Activated CD4-positive, CD25-positive, alpha-beta regulatory T cell treated with anti-CD3 and anti-CD28 coated beads, Interleukin-2, amount 50 U/mL, for 24 hours (primary cell): ENCODE measurements around the gene MESP1.
A peak's percentile ranks its signal among the peaks of the same experiment; 100 is the strongest.

Experiments used
- ATAC-seq, 2 donors: fragments of 150-1000 bp; cut with Tn5 transposase; one replicate each; pipeline ENCODE4 v1.10.0; 2021; ENCODE audit warnings: mild to moderate bottlenecking in 1 of 2, moderate library complexity in 1 of 2

MESP1 gene

DNA sequence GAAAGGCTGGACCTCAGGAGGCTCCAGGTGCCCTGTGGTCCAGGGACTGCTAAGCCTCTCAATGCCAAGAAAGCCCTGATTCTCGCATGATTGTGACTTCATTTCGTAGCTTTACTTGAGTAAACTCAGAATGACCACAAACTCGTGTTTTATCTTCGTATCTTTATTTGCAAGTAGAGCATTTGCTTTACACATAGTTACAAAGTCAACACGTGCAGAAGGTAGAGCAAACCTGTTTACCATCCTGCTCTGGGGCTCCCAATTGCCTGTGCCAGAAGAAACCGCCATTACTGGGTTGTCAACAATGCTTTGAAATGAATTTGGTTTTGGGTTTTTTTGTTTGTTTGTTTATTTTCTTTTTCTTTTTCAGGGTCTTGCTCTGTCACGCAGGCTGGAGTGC, 5.8 kb upstream of the MESP1 start:
- ATAC-seq = no peak

DNA sequence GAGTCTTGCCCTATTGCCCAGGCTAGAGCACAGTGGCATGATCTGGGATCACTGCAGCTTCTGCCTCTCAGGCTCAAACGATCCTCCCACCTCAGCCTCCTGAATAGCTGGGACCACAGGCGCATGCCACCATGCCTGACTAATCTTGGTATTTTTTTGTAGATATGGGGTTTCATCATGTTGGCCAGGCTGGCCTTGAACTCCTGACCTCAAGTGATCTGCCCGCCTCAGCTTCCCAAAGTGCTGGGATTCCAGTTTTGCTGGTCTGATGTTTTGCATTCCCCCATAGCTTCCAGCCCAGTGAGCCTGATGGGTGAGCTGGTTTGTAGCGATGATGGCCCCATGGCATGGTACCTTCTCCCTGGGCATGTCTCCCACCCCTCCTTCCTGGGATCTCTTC, 4.7 kb upstream of the MESP1 start:
- no peak for ATAC-seq

DNA sequence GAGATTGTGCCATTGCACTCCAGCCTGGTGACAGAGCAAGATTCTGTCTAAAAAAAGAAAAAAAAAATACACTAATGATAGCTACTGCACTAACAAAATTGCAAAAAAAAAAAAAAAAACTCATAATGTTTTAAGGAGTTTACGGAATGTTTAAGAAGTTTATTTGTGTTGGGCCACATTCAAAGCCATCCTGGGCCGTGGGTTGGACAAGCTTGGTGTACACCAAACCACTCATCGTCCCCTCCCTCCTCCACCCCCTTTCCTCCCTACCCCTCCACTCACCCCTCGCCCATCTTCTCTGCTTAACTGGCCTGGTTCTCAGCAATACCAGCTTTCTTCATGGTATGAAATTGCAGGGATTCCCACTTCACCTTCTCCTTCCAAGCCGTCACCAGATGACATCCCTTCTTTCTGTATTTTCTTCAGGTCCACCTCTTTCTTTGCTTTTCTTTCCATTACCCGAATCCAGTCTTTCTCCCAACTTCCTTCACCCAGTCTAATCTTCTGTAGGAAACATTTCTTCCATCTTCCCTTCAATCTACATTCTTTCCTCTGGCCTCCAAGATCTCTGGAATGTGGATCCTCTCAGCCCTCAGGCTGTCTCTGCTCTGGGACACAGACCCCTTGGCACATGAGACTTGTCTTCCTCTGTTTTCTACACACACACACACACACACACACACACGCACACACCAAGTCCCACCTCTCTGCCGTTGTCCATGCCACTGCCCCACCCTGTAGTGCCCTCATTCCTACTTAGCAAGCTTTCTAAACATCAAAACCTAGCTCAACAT, 3.5 kb upstream of the MESP1 start:
- no peak for ATAC-seq

DNA sequence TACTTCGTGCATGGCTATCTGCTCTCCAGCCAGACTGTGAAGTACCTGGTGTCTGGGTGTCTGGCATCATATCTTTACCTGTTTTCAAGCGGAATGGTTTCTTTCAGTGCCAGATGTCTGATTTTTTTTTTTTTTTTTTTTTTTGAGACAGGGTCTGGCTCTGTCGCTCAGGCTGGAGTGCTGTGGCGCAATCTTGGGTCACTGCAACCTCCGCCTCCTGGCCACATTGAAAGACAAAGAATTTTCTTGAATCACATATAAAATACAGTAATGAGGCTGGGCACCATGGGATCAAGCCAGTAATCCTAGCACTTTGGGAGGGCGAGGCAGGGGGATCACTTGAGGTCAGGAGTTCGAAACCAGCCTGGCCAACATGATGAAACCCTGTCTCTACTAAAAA, 2.8 kb upstream of the MESP1 start:
- ATAC-seq = no peak

DNA sequence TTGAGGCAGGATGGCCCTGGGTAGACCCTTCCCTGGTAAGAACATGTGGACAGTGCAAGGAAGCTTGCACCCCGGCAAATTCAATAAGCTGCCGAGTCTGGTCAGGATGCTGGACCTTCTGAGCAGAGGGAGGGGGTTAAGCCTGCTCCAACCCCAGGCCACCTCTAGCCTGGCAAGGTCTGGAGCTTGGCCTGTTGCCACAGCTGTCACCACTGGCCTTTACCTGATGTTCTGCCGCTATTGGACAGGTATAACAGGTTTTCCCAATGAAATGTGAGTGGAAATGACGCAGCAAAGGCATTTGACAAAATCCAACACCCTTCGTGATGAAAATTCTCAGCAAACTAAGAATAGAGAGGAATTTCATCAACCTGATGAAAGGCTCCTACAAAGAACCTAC, 699 bp upstream of the MESP1 start:
- no peak for ATAC-seq

DNA sequence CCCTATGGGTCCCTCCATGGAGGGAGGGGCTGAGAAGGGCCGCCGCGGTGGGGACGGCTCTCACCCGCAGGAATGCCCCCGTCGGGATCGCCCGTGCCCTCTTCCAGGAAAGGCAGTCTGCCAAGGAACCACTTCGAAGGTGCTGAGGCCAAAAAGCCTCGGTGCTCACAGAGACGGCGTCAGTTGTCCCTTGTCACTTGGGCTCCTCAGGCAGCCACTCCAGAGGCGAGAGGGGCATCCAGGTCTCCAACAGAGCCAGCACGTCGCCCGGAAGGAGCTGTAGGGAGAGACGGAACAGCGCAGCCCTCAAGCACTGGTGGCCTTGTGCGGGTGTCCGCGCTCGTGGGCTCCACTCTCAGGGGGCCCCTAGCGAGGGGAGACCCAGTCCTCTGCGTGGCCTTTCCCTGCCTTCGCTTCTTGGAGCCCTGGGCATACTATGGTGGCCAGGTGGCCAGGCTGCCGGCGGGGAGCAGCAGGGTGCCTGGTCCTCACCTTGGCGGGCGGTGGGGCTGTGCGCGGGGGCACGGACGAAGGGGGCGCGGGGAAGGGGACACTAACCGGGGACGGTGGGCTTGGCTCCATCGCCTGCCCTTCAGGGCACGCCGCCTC, 994 bp downstream of the MESP1 start:
- ATAC-seq = peak; percentile 2

DNA sequence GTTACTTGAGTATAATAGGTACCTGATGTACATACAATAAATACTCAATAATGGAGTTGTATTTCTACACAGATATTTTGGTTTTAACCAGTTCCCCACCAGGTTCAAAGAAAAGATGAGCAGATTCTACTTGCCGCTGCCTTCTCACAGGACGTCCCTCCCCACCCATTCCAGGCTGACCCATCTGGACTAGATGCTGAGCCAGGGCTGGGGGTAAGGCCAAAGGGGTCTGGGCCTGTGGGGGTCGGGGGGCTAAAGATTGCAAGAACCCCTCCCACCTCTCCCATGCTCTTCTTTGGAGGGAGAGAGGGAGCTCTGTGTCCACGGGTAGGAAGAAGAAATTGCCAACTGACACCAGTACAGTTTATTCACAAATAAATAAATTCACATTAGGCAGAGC, 1.5 kb downstream of the MESP1 start:
- ATAC-seq = no peak

DNA sequence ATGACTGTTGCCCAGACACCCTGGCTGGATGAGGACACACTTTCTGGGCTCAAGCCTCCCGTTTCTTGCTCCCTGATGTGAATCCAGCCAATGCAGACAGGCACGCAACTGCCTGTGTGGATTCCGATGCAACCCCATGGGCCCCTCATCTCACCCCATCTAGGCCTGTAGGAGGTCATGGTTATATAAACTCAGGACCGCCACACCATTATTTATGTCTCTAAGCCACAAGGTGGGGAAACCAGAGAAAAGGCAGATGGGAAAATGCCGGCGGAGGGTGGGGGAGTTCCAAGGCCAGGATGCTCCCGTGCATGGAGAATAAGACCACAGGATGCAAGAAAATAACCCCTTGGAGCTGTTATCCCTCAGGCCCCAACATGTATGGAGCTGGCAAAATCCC, 2.0 kb downstream of the MESP1 start:
- ATAC-seq = no peak

DNA sequence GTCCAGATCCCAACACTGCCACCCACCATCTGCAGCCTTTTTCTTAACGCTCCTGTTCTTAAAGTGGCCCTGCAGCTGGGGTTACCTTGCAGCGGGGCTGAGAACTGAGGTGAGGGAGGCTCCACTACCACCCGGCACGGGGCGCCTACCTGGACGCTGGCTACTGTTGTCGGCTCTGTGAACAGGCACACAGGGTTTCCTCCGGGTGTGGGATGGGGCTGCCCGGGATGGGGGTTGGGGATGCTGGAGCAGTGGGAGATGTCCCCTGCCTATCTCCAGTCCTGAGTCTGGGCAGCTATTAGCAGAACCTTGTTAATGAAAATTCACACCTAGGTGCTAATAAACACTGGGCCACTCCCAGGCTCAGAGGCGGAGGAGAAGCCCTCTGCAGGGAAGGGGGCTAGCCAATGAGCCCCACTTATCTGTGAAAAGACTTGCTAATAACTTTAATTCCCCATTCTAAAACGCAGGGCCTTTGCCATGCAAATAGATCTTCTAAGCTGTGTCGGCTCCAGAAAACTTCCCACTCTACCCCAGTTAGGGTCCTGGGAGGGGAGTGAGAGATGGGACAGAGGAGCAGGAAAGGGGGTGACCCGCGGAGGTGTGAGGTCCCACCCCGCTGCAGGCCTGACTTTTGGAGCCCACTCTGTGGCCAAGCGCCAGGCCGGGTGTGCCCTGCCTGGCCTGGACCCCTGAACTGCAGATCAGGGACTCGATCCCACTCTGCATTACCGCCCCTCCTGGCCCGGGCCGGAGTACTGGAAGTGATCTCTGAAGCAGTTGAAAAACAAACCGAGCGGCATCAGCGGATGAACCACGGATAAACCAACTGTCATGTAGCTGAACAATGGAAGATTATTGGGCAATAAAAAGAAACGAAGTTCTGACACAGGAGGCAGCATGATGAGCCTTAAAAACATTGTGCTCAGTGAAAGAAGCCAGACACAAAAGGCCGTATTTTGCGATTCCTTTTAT, 3.1 kb downstream of the MESP1 start:
- ATAC-seq = no peak

DNA sequence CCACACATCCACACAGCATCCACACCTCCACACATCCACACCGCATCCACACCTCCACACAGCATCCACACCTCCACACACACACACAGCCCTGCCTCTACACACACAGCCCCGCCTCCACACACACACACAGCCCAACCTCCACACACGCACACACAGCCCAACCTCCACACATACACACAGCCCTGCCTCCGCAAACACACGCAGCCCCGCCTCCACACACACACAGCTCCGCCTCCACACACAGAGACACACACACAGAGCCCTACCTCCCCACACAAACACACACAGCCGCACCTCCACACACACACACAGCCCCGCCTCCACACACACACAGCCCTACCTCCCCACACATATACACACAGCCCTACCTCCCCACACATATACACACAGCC, 4.7 kb downstream of the MESP1 start:
- ATAC-seq = no peak

DNA sequence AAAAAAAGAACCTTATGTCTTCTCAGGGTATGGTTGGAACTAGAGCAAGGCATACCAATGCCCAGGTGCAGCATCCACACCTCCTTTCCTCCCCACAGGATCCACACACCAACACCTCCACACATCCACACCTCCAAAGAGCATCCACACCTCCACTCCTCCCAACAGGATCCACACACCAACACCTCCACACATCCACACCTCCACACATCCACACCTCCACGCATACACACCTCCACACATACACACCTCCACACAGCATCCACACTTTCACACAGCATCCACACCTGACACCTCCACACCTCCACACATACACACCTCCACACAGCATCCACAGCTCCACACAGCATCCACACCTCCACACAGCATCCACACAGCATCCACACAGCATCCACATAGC, 5.3 kb downstream of the MESP1 start:
- ATAC-seq = no peak

DNA sequence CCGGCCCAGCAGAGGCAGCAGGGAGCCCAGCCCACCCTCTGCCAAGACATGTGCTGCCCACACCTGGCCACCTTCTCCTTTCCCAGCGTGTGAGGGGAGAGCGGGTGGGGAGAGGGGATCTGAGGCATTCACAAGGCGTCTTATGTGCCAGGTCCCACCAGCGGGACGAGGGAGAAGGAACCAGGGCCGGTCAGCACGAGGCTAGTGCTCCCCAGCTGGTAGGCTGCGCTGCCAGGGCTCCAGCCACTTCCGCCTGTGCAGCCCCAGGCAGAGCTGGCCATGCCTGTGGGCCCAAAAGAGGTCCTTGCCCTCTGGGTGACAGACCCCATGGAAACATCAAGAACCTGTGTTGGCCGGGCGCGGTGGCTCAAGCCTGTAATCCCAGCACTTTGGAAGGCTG, 5.9 kb downstream of the MESP1 start:
- ATAC-seq = no peak

DNA sequence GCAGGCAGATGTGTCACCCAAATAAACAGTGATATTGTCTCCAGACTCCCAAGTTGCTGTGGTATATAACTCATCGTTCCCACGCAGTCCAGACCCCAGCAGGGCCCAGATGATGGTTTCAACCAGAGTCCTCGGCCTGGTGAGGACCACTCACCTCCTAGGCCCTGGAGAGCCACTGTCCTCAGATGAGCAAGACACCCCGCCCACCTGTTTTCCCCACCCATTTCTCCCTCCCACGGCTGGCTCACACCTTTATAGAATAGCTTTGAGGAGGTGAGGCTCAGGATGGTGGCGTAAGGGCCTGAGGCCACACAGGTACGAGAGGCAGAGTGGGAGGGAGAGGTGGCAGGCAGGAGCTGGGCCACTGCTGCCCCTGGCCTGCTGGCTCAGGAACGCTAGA, 7.5 kb downstream of the MESP1 start:
- no peak for ATAC-seq

DNA sequence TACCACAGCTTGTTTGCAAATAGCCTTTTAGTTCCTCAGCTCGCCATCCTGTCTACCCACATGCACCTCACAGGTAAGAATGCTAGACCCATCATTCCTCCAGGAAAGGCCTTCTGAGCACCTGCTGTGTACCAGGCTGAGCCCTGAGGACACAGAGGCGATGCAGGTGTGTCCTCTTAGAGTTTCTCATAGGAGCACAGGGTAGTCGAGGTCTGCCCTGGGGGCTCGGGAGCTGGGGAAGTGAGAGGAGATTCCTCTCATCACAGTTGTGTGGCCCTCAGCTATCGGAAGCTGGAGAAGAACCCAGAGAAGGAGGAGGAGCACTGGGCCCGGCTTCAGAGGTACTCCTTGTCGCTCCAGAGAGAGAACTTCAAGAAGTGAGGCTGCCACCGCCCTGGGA, 8.0 kb downstream of the MESP1 start:
- ATAC-seq = no peak

DNA sequence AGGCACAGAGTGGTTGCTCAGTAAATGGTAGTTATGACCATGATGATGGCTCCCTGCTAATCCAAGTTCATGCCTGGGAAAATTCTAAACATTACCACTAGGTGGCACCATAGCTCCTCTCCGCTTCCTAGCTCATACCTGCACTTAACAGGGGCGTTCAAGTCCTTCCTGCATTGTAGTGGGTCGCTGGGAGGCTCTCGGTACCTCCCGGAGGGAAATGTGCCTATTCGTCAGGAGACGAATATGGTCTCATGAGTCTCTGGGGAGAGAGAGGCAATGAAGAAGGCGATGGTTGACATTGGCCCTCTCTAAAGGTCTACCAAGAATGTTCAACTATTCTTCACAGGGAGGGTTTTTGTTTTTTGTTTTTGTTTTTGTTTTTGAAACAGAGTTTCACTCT, 10.9 kb downstream of the MESP1 start:
- peak; percentile 68 to 81 for ATAC-seq

DNA sequence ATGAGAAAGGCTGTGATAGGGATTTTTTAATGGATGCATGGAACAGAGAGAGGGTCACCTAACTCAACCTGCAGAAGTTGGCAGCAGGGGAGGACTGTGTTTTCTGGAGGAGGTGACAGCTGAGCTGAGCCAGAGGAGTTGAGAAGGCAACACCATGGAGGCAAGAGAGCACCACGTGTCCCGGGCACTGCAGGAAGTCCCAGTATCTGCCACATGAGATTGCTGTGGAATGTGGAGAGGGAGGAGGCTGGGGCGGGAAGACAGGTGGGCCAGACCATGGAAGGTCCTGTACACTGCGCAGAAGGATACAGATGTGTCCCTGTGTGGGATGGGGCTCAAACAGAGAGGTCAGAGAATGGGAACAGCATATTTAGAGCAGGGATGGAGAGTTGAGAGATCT, 15.3 kb downstream of the MESP1 start:
- no peak for ATAC-seq

DNA sequence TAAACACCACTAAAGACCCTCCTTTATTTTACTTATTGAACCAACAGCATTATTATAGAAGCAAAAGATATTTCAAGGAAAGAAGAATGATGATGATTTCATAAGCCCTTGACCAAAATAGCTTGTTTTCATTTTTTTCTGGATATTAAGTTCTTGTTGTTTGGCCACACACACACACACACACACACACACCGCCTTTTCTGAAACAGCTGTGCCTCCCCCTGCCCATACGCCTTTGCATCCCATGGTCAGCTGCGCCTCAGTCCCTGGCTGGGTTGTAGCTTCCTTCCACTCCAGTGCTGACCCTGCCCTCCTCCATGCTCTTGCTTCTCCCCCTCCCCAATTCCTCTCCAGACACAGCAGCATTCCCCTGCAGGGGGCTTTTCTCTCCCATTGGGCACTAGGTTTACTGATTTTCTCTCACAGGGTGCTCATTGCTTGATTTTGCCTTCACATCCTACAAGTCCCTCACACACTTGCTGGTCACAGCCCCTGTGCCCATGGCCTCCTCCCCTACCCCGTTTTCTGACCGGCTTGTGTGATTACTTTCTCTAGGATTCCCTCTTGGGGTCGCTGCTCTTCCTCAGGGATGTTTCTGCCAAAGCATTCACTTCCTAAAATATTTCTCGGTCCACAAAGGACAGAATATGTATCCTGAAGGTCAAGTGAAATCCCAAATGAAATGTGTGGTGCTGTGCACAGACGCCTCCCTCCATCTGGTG, 18.4 kb downstream of the MESP1 start:
- ATAC-seq = no peak

DNA sequence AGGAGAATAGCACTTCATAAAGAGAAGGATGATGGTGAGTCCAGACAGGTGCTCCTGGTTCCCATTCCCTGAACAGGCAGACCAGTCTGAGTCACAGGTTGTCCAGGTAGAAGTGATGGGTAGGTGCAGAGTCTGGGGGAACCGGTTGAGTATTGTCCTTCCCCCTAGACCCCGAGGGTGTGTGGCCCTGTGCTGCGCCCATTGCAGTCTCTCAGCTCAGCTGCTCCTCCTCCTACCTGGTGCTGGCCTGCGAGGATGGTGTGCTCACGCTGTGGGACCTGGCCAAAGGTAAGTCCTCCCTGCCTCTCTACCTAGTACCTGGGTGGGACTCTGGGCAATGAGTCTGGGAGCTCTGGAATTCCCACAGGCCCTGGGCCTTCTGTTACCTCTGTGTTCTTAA, 19.8 kb downstream of the MESP1 start:
- no peak for ATAC-seq

DNA sequence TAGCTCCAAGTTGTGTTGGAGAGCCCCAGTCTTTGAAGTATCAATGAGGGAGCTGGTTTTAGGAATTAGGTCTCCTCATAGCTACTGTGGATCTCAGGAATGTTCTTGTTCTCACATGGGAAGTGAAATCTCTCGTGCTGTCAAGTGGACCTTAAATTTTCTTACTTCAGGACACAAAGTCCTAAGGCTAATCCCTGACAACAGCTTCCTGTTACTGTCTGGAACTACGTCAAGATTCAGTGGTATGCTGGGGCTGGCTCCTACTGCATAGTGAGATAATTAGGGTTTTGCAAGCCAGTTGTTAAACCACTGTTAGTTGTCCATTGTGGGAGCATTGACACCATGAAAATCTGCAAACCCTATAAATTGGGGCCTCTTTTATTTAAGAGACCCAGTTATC, 22.8 kb downstream of the MESP1 start:
- ATAC-seq = no peak

DNA sequence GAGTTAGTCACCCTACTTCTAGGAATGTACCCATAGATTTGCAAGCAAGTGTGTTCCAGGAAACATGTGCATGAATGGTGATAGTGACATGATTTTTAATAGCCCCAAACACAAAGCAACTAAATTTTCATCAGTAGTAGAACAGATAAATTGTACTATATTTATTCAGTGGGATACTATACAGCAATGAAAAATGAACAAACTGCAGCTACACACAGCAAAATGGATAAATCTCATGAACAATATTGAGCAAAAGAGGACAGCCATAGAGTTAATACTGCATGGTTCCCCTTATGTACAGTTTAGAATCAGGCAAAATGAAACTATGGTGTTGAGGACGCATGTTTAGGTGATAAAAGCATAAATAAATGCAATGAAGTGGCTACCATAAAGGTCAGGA, 26.0 kb downstream of the MESP1 start:
- ATAC-seq = no peak

DNA sequence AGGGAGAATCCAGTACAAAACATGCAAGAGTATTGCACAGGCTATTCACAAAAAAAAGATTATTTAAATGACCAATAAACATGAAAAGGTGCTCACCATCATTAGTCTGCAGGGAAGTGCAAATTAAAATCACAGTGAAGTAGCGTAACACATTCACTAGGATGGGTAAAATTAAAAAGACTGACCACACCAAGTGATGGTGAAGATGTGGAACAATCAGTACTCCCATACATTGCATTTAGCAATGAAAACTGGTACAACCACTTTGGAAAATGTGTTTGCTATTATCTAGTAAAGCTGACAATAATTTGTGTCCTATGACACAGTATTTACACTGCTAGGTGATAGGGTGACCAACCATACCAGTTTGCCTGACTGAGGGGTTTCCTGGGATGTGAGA, 26.4 kb downstream of the MESP1 start:
- ATAC-seq = no peak

DNA sequence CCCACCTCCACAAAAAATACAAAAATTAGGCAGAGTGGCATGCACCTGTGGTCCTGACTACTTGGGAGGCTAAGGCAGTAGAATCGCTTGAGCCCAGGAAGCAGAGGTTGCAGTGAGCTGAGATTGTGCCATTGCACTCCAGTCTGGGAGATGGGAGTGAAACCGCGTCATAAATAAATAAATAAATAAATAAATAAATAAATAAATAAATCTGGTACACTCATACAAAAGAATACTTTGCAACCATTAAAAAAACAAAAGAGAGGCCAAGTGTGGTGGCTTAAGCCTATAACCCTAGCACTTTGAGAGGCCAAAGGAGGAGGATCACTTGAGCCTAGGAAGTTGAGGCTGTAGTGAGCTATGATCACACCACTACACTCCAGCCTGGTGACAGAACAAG, 28.0 kb downstream of the MESP1 start:
- ATAC-seq = no peak

DNA sequence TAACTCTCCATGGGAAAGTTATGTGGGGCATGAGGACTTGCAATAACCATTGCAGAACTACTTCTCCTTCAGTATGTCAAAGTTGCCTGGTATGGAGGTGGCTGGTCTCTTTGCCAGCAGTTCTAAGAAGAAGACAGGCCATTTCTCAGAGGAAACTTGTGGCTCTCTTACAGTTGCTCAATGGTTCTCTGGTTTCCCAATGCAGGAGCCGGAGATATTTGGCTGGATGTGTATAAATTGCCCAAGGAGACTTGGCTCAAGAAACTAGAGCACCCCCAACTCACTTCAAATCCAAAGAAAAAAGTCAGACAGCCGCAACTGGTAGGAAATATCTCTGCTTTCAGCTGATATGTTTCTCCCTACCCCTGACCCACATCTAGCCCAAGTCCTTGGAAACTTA, 36.3 kb downstream of the MESP1 start:
- ATAC-seq = no peak
